ENCODE results near the gene BCL11A.

Gene BCL11A

GRCh38 chr2:60558536-60558935 lies 5.1 kb upstream of the BCL11A start:
- DNase-seq (ENCODE audit: low spot score), result no peak

GRCh38 chr2:60557486-60557864 lies 4.0 kb upstream of the BCL11A start:
- DNase-seq (ENCODE audit: low spot score), result no peak

- DNase-seq (ENCODE audit: low spot score), result no peak
Observed at GRCh38 chr2:60556576-60557485, 3.4 kb upstream of the BCL11A start.

- no peak for DNase-seq (ENCODE audit: low spot score)
Observed at GRCh38 chr2:60556175-60556574, 2.7 kb upstream of the BCL11A start.

GRCh38 chr2:60555783-60556139 lies 2.3 kb upstream of the BCL11A start:
- peak; percentile 50 for DNase-seq (ENCODE audit: low spot score)

- peak; percentile 73 for DNase-seq (ENCODE audit: low spot score)
Observed at GRCh38 chr2:60555066-60555782, 1.8 kb upstream of the BCL11A start.

- DNase-seq (ENCODE audit: low spot score), result no peak
Observed at GRCh38 chr2:60554646-60555065, 1.2 kb upstream of the BCL11A start.

GRCh38 chr2:60554074-60554645 lies 706 bp upstream of the BCL11A start:
- no peak for DNase-seq (ENCODE audit: low spot score)

GRCh38 chr2:60552851-60553494 lies 481 bp downstream of the BCL11A start:
- DNase-seq (ENCODE audit: low spot score), result no peak

- no peak for DNase-seq (ENCODE audit: low spot score)
Observed at GRCh38 chr2:60552078-60552850, 1.2 kb downstream of the BCL11A start.

GRCh38 chr2:60551240-60552077 lies 2.0 kb downstream of the BCL11A start:
- DNase-seq (ENCODE audit: low spot score), result no peak

GRCh38 chr2:60550984-60551239 lies 2.5 kb downstream of the BCL11A start:
- no peak for DNase-seq (ENCODE audit: low spot score)

- peak; percentile 63 for DNase-seq (ENCODE audit: low spot score)
Observed at GRCh38 chr2:60550178-60550983, 3.1 kb downstream of the BCL11A start.

GRCh38 chr2:60549928-60550177 lies 3.6 kb downstream of the BCL11A start:
- no peak for DNase-seq (ENCODE audit: low spot score)

- no peak for DNase-seq (ENCODE audit: low spot score)
Observed at GRCh38 chr2:60549238-60549927, 4.1 kb downstream of the BCL11A start.

- DNase-seq (ENCODE audit: low spot score), result no peak
Observed at GRCh38 chr2:60548845-60549237, 4.6 kb downstream of the BCL11A start.

GRCh38 chr2:60548311-60548710 lies 5.1 kb downstream of the BCL11A start:
- DNase-seq (ENCODE audit: low spot score), result no peak

GRCh38 chr2:60547841-60548240 lies 5.6 kb downstream of the BCL11A start:
- no peak for DNase-seq (ENCODE audit: low spot score)

- no peak for DNase-seq (ENCODE audit: low spot score)
Observed at GRCh38 chr2:60546756-60547420, 6.6 kb downstream of the BCL11A start.

Data from germinal center (tissue), 1 donor.